Activated CD4-positive, alpha-beta T cell treated with anti-CD3 and anti-CD28 coated beads, Interleukin-2, amount 10 ng/mL, durations not matched to agents 7 days and 5 days (primary cell): ENCODE data around the gene PSMD6. TPM values are rescaled to one million over a fixed set of nuclear protein-coding genes. Genes with fewer than 3 reads are reported as not detected.

ENCODE experiments used
- CTCF ChIA-PET: fragments of 350-600 bp; sonication (Branson Sonifier 250); formaldehyde crosslinking; loops from one replicate; lab custom pipeline; 2021; ENCODE audit warnings: antibody characterized with exemption; lab: Charles Lee
- POLR2A ChIA-PET: fragments of 350-600 bp; sonication (Branson Sonifier 250); formaldehyde crosslinking; loops from one replicate; lab custom pipeline; 2021; ENCODE audit warnings: antibody characterized with exemption; lab: Charles Lee
- DNase-seq: peaks from one replicate; pipeline ENCODE4 v3.0.0-alpha.2; 2020
- H3K27ac Mint-ChIP-seq: one replicate; pipeline ENCODE4 v1.8.0; 2021; ENCODE audit warnings: mild to moderate bottlenecking, moderate library complexity, mixed read lengths
- H3K27me3 Mint-ChIP-seq: one replicate; pipeline ENCODE4 v1.8.0; 2021; ENCODE audit warnings: mixed read lengths
- H3K36me3 Mint-ChIP-seq: one replicate; pipeline ENCODE4 v1.8.0; 2021; ENCODE audit warnings: low read depth, mixed read lengths
- H3K4me1 Mint-ChIP-seq: one replicate; pipeline ENCODE4 v1.8.0; 2021; ENCODE audit warnings: mixed read lengths
- H3K4me3 Mint-ChIP-seq: one replicate; pipeline ENCODE4 v1.8.0; 2021; ENCODE audit warnings: mild to moderate bottlenecking, moderate library complexity, mixed read lengths
- H3K9me3 Mint-ChIP-seq: one replicate; pipeline ENCODE4 v1.8.0; 2021; ENCODE audit warnings: mixed read lengths
- total RNA-seq, 2 experiments: library from RNA; stranded (reverse); gene quantifications; one replicate each; pipeline ENCODE4 v1.2.3, GENCODE V29; 2021

The PSMD6 gene
- total RNA-seq, 2 experiments from 2014 or later = 73.4 to 75.0 TPM

DNA sequence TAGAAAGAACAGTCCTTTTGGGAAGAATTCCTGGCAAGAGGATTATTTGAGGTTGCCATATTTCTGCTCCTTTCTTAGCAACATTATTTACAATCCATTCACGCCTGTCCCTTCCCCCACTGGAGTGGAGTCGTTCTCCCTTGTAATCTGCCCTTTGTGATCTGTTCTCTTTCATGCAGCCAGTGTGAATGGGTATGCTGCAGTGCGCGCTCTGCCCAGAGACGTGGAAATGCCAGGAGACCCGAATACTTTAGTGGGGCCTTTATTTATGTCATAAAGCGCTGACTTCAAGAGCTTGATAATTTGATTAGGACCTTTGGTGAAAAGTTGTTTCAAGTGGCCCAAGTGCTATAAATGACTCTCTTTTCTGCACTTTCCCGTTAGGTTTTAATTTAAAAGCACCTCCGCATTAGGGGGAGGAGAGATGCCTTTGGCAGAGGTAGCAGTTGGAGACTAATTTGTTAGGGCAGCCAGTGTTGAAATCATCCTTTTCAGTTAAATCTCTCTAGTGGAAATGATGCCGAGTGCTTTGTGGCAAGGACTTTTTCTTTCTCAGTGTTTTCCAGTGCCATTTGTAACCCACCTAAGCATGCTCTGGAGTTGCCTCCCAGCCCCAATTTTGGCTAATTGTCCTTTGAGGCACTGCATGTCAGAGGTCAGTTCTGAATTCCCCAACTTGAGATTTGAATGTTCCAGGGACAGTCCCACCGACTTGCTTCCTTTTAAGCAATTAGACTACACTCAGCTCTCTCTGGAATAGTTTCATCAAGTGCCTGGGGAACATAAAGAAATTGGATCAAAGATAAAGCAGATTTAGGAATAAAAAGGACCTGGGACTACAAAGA is 52.4 kb downstream of the PSMD6 start:
- no peak for DNase-seq
- H3K4me3 Mint-ChIP-seq = peak overlapping the region; percentile 84
- no peaks in the 10 kb centered on the region for H3K27me3 Mint-ChIP-seq
- H3K36me3 Mint-ChIP-seq = peaks cover 43% of the 10 kb centered on the region
- POLR2A ChIA-PET = no interaction called here
- peaks cover 71% of the 10 kb centered on the region for H3K4me1 Mint-ChIP-seq
- CTCF ChIA-PET = interaction anchor here (1.2 to 1.4 kb wide), 2 partner anchors 10 to 42 kb away, joined by 3 read pairs; no protein-coding TSS in a partner anchor
- H3K27ac Mint-ChIP-seq = peak overlapping the region; percentile 97
- H3K9me3 Mint-ChIP-seq = no peaks in the 10 kb centered on the region

DNA sequence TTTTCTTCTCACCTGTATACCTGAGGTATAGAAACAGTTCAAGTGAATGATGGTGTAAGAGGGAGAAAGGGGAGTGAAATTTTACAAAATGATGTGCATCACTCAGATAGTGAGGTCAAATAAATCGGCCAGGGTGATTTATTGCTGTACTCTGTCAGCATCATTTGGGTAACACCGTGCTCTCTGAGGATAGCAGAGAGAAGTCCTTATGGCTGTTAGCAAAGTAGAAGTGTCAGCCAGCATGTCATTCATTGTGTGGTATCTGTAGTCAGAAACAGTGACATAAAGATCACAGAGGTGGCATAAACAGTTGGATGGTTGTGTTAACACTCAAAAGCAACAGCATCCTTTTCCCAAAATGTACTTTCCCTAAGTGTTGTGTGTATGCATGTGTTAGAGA is 53.4 kb downstream of the PSMD6 start:
- POLR2A ChIA-PET = no interaction called here
- CTCF ChIA-PET = interaction anchor here (1.2 to 1.4 kb wide), 2 partner anchors 11 to 43 kb away, joined by 3 read pairs; no protein-coding TSS in a partner anchor
- Mint-ChIP-seq H3K4me3 (peak overlapping the region; percentile 84), H3K36me3 (peaks cover 40% of the 10 kb centered on the region), H3K27ac (peak overlapping the region; percentile 97), H3K4me1 (peaks cover 71% of the 10 kb centered on the region), H3K27me3 (no peaks in the 10 kb centered on the region), H3K9me3 (no peaks in the 10 kb centered on the region)
- DNase-seq = no peak

DNA sequence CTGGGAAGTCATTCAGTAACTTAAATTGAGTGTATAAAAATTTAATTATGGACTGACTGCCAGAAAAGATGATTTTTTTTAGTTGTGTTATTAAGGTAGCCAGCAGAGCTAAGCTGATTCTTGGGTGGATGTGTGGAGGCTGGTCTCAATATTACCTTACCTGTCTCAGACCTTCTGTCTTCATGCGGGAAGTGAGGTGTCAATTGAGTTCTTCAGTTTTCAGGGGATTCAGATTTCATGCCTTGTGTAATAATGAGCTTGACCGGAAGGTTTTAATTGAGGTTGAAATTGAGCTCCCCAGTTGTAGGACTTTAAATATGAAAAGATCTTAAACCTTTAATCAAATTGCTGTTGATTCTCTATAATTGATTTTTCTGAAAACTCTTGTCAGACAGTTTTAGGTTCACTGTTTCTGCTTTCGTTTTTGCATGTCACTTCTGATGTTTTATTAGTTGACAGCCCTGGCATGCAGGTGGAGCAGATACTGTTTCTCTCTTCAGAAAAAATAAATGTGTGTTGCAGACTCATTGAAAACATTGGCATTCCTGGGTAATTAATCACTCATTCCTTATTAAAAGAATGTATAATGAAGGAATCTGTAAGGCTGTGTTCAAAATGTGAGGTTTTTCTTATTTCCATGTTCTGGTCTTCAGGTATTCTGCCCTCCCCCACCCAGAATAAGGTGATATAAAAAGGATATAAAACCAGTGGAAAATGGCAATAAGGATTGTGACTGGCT is 54.5 kb downstream of the PSMD6 start:
- no peak for DNase-seq
- Mint-ChIP-seq H3K27ac (peak overlapping the region; percentile 97), H3K9me3 (no peaks in the 10 kb centered on the region), H3K36me3 (peaks cover 29% of the 10 kb centered on the region), H3K4me3 (peak overlapping the region; percentile 84), H3K27me3 (no peaks in the 10 kb centered on the region), H3K4me1 (peaks cover 69% of the 10 kb centered on the region)
- ChIA-PET CTCF (interaction anchor here (1.0 to 2.3 kb wide), 5 partner anchors 9 to 54 kb away, joined by 3 to 8 read pairs (median 5); partner anchors contain the start of gene PSMD6), POLR2A (interaction anchor here (1.2 kb wide), 2 partner anchors 9 to 11 kb away, joined by 4 to 5 read pairs; no protein-coding TSS in a partner anchor)

DNA sequence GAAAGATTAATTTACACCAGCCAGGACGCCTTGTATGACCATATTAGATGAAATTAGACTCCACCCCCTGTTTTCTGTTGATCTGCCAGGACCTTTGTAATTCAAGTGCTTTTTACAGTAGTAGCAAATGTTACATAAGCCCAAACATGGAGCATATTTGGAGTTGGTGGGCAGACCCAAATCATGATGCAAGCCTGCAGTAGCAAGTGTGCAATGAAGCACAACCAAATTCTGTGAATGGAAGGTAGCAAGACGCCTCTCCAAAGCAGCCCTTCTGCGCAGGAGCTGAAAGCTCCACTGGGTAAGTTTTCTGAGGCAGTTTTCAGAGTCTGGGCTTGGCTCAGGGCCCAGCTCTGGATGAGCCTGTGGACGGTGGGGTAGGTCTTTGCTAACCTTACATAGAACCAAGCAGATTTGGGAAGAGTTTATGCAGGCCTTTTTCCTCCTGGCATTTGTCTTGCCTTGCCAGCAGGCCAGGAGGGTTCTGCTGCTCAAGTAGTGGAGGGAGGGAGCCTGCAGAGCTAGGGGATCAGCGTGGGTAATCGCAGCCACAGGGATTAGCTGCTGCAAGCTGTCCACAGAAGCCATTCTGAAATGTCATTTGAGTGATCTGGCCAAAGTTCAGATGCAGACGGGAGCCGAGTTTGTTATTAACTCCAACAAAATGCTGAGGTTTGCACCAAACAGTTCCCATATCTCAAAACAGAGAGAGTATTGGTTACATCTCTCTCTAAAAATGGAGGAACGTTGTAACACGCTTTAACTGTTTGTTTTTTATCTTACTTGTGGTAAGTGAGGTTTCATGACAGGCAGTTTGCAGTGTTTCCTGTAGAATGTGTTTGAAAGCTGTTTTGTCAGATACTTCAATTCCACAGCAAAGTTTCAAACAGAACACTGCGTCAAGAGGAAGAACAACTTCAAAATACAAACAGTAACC is 55.4 kb downstream of the PSMD6 start:
- Mint-ChIP-seq H3K9me3 (no peaks in the 10 kb centered on the region), H3K4me3 (peak overlapping the region; percentile 84), H3K36me3 (peaks cover 21% of the 10 kb centered on the region), H3K27ac (peak overlapping the region; percentile 97), H3K27me3 (no peaks in the 10 kb centered on the region), H3K4me1 (peaks cover 66% of the 10 kb centered on the region)
- CTCF ChIA-PET = interaction anchor here (0.8 to 2.3 kb wide), 7 partner anchors 10 to 55 kb away, joined by 3 to 8 read pairs (median 5); partner anchors contain the start of gene PSMD6
- POLR2A ChIA-PET = interaction anchor here (1.2 kb wide), 2 partner anchors 10 to 11 kb away, joined by 4 to 5 read pairs; no protein-coding TSS in a partner anchor
- DNase-seq = peak; percentile 57

DNA sequence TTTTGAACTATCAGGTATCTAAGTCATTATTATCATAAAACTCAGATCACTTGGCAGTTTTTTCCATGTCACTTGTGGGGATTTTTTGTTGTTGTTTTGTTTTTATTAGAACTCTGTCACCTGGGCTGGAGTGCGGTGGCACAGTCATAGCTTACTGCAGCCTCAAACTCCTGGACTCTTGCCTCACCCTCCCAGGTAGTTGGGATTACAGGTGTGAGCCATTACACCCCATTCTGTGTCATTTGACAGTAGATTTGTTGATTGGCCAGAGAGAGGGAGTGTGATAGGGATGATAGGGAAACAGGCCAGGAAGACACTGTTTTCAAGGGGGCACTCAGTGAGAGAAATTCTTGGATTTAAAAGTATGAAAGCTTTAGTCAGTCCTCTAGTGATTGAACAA is 56.4 kb downstream of the PSMD6 start:
- Mint-ChIP-seq H3K4me3 (peak overlapping the region; percentile 84), H3K4me1 (peaks cover 60% of the 10 kb centered on the region), H3K27me3 (no peaks in the 10 kb centered on the region), H3K36me3 (peaks cover 15% of the 10 kb centered on the region), H3K27ac (peak overlapping the region; percentile 92), H3K9me3 (no peaks in the 10 kb centered on the region)
- POLR2A ChIA-PET = no interaction called here
- no peak for DNase-seq
- CTCF ChIA-PET = interaction anchor here (1.9 to 2.3 kb wide), 2 partner anchors 11 to 27 kb away, joined by 7 to 8 read pairs; no protein-coding TSS in a partner anchor

DNA sequence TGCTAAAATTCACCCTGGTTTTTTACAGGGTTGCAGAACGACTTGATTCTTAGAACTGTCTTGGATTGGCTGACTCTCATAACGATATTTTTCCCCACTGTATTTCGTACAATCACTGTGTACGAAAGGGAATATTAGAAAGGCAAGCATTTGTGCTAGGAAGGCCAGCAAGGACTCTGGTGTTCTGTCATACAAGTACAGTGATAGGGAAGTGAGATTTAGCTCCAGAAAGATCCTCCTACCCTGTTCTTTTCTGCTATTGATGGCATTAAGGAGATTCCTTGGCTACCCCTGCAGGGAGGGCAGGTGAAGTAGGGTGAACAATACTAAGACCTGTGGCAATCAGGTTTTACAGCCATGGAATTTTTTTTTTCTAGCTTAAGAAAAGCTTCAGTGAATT is 57.3 kb downstream of the PSMD6 start:
- CTCF ChIA-PET = interaction anchor here (0.8 to 1.3 kb wide), 3 partner anchors 22 to 58 kb away, joined by 3 to 5 read pairs (median 3); partner anchors contain the start of gene PSMD6
- Mint-ChIP-seq H3K27me3 (no peaks in the 10 kb centered on the region), H3K27ac (no peak overlapping the region), H3K9me3 (no peaks in the 10 kb centered on the region), H3K36me3 (peaks cover 11% of the 10 kb centered on the region), H3K4me1 (peaks cover 58% of the 10 kb centered on the region), H3K4me3 (no peak overlapping the region)
- DNase-seq = no peak
- POLR2A ChIA-PET = interaction anchor here (0.7 kb wide), 1 partner anchor 14 kb away, joined by 5 read pairs; no protein-coding TSS in a partner anchor

DNA sequence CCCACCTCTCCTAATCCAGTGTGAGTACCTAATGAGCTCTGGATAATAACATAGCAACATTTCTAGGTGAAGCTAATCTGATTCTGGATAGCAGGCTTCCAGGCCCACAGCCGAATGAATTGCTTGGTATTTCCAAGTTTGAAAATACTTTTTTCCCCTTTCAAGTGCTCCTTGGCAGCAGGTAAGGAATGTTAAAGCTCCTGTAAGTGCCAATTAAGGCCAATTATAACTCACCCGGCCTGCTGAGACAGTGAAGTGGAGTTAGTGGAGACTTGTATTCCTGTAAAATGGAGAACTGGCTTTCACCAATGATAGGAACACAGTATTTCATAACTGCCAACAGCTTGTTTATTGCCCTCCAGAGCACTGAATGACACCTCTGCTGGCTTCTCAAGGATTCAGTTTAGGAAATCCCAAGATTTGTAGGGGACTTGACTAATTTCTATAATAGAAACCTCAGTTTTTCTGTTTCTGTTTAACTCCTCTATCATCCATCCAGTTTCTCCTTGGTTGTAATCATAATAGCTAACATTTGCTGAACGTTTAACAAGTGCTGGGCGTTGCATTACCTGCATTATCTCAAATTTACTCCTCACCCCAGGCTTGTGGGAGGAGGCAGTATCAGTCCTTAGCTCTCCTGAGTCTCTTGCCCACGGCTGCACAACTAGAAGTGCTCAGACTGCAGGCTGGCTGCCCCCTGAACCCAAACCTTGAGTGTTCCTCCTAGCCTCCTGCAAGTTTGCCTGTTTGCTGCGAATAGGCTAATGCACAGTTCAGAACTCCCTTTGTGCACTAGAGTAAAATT is 58.4 kb downstream of the PSMD6 start:
- H3K9me3 Mint-ChIP-seq = no peaks in the 10 kb centered on the region
- CTCF ChIA-PET = interaction anchor here (1.3 to 1.8 kb wide), 3 partner anchors 8 to 59 kb away, joined by 4 to 5 read pairs (median 5); partner anchors contain the start of gene PSMD6
- no peak for DNase-seq
- H3K36me3 Mint-ChIP-seq = peaks cover 9% of the 10 kb centered on the region
- peaks cover 57% of the 10 kb centered on the region for H3K4me1 Mint-ChIP-seq
- H3K27ac Mint-ChIP-seq = no peak overlapping the region
- no peak overlapping the region for H3K4me3 Mint-ChIP-seq
- POLR2A ChIA-PET = no interaction called here
- H3K27me3 Mint-ChIP-seq = no peaks in the 10 kb centered on the region

DNA sequence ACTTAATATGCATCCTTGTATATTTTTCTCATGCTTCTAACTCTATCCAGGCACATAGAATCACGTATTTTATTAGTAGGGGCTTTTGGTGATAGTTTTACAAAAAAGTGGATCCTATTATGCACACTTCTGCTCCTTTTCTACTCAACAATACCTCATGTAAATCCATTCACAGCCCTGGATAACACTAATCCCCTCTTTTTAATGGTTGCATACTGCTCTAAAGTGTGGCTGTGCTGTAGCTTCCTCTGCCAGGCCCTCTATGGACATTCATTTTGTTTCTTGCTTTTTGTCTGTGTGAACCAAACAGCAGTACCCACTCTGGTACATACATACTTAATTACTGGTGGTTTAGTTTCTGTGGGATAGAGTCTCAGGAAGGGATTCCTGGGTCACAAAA is 59.8 kb downstream of the PSMD6 start:
- H3K27me3 Mint-ChIP-seq = no peaks in the 10 kb centered on the region
- peak overlapping the region; percentile 3 for H3K27ac Mint-ChIP-seq
- POLR2A ChIA-PET = no interaction called here
- no peak overlapping the region for H3K4me3 Mint-ChIP-seq
- CTCF ChIA-PET = interaction anchor here (1.8 to 2.3 kb wide), 2 partner anchors 15 to 24 kb away, joined by 5 to 8 read pairs; no protein-coding TSS in a partner anchor
- peaks cover 57% of the 10 kb centered on the region for H3K4me1 Mint-ChIP-seq
- DNase-seq = no peak
- no peaks in the 10 kb centered on the region for H3K9me3 Mint-ChIP-seq
- peaks cover 3% of the 10 kb centered on the region for H3K36me3 Mint-ChIP-seq

DNA sequence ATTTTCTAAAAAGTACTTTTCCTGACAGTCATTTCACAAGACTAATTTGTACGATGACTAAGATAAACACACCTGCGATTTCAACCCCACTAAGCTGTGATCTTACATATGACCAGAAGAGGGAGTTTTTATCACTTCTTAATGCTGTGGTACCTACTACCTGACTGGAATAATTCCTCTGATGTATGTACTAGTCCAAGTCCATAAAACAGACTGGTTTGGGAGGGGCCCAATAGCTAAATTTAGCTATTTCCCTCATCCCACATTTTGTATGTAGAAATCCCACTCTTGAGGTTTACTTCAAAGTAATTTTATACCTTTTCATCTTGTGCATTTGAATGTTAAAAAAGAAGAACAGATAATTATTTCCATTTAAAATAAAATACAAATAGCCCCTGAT is 61.4 kb downstream of the PSMD6 start:
- Mint-ChIP-seq H3K36me3 (peaks cover 5% of the 10 kb centered on the region), H3K9me3 (no peaks in the 10 kb centered on the region), H3K27me3 (no peaks in the 10 kb centered on the region), H3K4me1 (peaks cover 54% of the 10 kb centered on the region), H3K27ac (no peak overlapping the region), H3K4me3 (no peak overlapping the region)
- ChIA-PET POLR2A (no interaction called here), CTCF (interaction anchor here (0.7 to 2.3 kb wide), 12 partner anchors 9 to 67 kb away, joined by 3 to 11 read pairs (median 4); partner anchors contain the start of gene SCAANT1)
- peak; percentile 34 for DNase-seq
